ENCODE results near the gene FCHO1. TPM values are rescaled to one million over a fixed set of nuclear protein-coding genes. Genes with fewer than 3 reads are reported as not detected.

FCHO1 gene
- total RNA-seq, 4 donors from 2014 or later, result under 0.01 to 3.8 (median 1.4) TPM; not detected in 1

GRCh38 chr19:17751912-17752273 is 616 bp downstream of the FCHO1 start:
- H3K9me3 ChIP-seq, result no peaks in the 10 kb centered on the region
- TF ChIP-seq CTCF (IDR thresholded peaks at IDR 0.05), result no peak
- no peak for TF ChIP-seq POLR2A (IDR thresholded peaks at IDR 0.05)
- DNase-seq, result no peak
- H3K27ac ChIP-seq, result no peak overlapping the region
- no peaks in the 10 kb centered on the region for H3K36me3 ChIP-seq
- no peaks in the 10 kb centered on the region for H3K27me3 ChIP-seq
- H3K4me1 ChIP-seq, result peaks cover 0 to 5% of the 10 kb centered on the region in 2 donors
- no peak overlapping the region for H3K4me3 ChIP-seq
- intact Hi-C loops (cut with DNase I; ENCODE audit: low total_unique reads), result no loop called here

- no peaks in the 10 kb centered on the region for H3K4me1 ChIP-seq
- H3K4me3 ChIP-seq, result no peak overlapping the region
- no peak for DNase-seq
- no peaks in the 10 kb centered on the region for H3K27me3 ChIP-seq
- TF ChIP-seq CTCF (IDR thresholded peaks at IDR 0.05) (no peak), POLR2A (IDR thresholded peaks at IDR 0.05) (no peak)
- H3K9me3 ChIP-seq, result no peaks in the 10 kb centered on the region
- no peak overlapping the region for H3K27ac ChIP-seq
- intact Hi-C loops (cut with DNase I; ENCODE audit: low total_unique reads), result no loop called here
- H3K36me3 ChIP-seq, result no peaks in the 10 kb centered on the region
Observed at GRCh38 chr19:17752865-17753639, 1.8 kb downstream of the FCHO1 start.

- intact Hi-C loops (cut with DNase I; ENCODE audit: low total_unique reads), result no loop called here
- Histone ChIP-seq H3K9me3 (no peaks in the 10 kb centered on the region), H3K4me1 (no peaks in the 10 kb centered on the region), H3K4me3 (no peak overlapping the region), H3K36me3 (no peaks in the 10 kb centered on the region), H3K27ac (no peak overlapping the region), H3K27me3 (no peaks in the 10 kb centered on the region)
- no peak for DNase-seq
- no peak for TF ChIP-seq POLR2A (IDR thresholded peaks at IDR 0.05)
- TF ChIP-seq CTCF (IDR thresholded peaks at IDR 0.05), result no peak
Observed at GRCh38 chr19:17753976-17754375, 2.7 kb downstream of the FCHO1 start.

- intact Hi-C loops (cut with DNase I; ENCODE audit: low total_unique reads), result no loop called here
- TF ChIP-seq POLR2A (IDR thresholded peaks at IDR 0.05) (no peak), CTCF (IDR thresholded peaks at IDR 0.05) (no peak)
- DNase-seq, result no peak
Observed at GRCh38 chr19:17754634-17755442, 3.6 kb downstream of the FCHO1 start.

GRCh38 chr19:17755443-17755890 is 4.2 kb downstream of the FCHO1 start:
- Histone ChIP-seq H3K36me3 (no peaks in the 10 kb centered on the region), H3K4me3 (no peak overlapping the region), H3K4me1 (no peaks in the 10 kb centered on the region), H3K27ac (no peak overlapping the region), H3K9me3 (no peaks in the 10 kb centered on the region), H3K27me3 (no peaks in the 10 kb centered on the region)
- DNase-seq, result no peak
- TF ChIP-seq POLR2A (IDR thresholded peaks at IDR 0.05) (no peak), CTCF (IDR thresholded peaks at IDR 0.05) (no peak)
- intact Hi-C loops (cut with DNase I; ENCODE audit: low total_unique reads), result no loop called here

More at GRCh38 chr19:17754634-17755442, 3.6 kb downstream of the FCHO1 start:
- Histone ChIP-seq H3K4me3 (no peak overlapping the region), H3K36me3 (no peaks in the 10 kb centered on the region), H3K27ac (no peak overlapping the region), H3K27me3 (no peaks in the 10 kb centered on the region), H3K4me1 (no peaks in the 10 kb centered on the region), H3K9me3 (no peaks in the 10 kb centered on the region)

All from uterus (tissue), 4 donors.